HEK293 (cell line): ENCODE results near the gene ATP23.

Source experiments
- ZFP41 ChIP-seq: fragments of 450-650 bp; formaldehyde crosslinking; IDR thresholded peaks from 2 replicates; pipeline ENCODE4 v1.5.1; 2016; ENCODE audit warnings: missing biosample characterization, missing genetic modification characterization, borderline replicate concordance
- ZNF623 ChIP-seq: fragments of 450-650 bp; formaldehyde crosslinking; IDR thresholded peaks from 2 replicates; pipeline ENCODE4 v1.5.1; 2016; ENCODE audit warnings: missing biosample characterization, missing genetic modification characterization
- ZNF747 ChIP-seq: fragments of 450-650 bp; formaldehyde crosslinking; IDR thresholded peaks from 2 replicates; pipeline ENCODE4 v1.5.1; 2016; ENCODE audit warnings: missing biosample characterization, missing genetic modification characterization
- ZNF768 ChIP-seq: fragments of 450-650 bp; formaldehyde crosslinking; IDR thresholded peaks from 2 replicates; pipeline ENCODE4 v1.5.1; 2018; ENCODE audit warnings: missing biosample characterization, mild to moderate bottlenecking, missing genetic modification characterization
- TF ChIP-seq, protein P1 (sequence below): fragments of 450-650 bp; formaldehyde crosslinking; IDR thresholded peaks from 2 replicates; pipeline ENCODE4 v1.5.1; 2016; ENCODE audit warnings: missing biosample characterization, missing genetic modification characterization

DNA sequence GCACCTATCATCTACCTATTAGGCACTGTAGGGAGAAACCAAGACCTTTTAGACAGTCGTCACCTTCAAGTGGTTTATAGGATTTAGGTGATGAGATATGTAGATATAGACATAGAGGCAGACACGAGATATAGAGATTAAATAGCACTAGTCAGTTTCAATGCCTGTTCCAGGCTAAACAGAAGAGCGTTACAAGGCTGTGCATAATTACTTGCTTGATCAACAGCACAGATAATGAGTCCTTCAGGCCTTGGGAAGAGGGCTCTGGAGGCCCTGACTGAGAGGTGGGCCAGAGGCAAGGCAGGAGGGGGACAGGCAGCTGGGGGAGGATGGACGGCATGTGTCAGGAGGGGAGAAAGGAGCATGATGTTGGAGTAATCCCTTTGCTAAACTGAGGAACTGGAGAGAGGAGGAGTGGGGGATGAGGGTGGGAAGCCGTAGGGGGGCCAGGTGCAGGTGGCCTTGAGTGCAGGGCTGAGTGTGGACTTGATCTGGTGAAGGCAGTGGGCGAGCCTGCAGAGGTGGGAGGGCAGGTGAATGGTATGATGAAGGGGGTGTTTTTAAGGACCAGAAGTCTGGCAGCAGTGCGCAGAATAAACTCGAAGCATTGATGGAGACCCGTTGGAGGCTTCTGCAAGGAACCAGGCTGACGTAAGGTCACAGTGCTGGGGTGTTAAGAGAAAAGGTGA is 43.9 kb upstream of the ATP23 start:
- TF ChIP-seq, protein P1, sequence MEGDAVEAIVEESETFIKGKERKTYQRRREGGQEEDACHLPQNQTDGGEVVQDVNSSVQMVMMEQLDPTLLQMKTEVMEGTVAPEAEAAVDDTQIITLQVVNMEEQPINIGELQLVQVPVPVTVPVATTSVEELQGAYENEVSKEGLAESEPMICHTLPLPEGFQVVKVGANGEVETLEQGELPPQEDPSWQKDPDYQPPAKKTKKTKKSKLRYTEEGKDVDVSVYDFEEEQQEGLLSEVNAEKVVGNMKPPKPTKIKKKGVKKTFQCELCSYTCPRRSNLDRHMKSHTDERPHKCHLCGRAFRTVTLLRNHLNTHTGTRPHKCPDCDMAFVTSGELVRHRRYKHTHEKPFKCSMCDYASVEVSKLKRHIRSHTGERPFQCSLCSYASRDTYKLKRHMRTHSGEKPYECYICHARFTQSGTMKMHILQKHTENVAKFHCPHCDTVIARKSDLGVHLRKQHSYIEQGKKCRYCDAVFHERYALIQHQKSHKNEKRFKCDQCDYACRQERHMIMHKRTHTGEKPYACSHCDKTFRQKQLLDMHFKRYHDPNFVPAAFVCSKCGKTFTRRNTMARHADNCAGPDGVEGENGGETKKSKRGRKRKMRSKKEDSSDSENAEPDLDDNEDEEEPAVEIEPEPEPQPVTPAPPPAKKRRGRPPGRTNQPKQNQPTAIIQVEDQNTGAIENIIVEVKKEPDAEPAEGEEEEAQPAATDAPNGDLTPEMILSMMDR (tag by site-specific recombination): no peak
- TF ChIP-seq ZNF747 (tag by site-specific recombination) (no peak), ZNF623 (tag by site-specific recombination) (no peak), ZNF768 (tag by site-specific recombination) (no peak), ZFP41 (tag by site-specific recombination) (no peak)
